Activated CD8-positive, alpha-beta memory T cell treated with anti-CD3 and anti-CD28 coated beads for 48 hours (primary cell): ENCODE results near the gene ST6GAL1.
A peak's percentile ranks its signal among the peaks of the same experiment; 100 is the strongest.
"Not testable (repeated sequence)": the region's sequence is repeated elsewhere in the genome, so short reads cannot be mapped to it uniquely, and the experiment has no call there.

ENCODE experiments used
- DNase-seq, 3 experiments: peaks; one replicate each; pipeline ENCODE4 v3.0.0-alpha.2; 2020; ENCODE audit warnings: low read depth in 2 of 3, low spot score in 2 of 3

Gene ST6GAL1

DNA sequence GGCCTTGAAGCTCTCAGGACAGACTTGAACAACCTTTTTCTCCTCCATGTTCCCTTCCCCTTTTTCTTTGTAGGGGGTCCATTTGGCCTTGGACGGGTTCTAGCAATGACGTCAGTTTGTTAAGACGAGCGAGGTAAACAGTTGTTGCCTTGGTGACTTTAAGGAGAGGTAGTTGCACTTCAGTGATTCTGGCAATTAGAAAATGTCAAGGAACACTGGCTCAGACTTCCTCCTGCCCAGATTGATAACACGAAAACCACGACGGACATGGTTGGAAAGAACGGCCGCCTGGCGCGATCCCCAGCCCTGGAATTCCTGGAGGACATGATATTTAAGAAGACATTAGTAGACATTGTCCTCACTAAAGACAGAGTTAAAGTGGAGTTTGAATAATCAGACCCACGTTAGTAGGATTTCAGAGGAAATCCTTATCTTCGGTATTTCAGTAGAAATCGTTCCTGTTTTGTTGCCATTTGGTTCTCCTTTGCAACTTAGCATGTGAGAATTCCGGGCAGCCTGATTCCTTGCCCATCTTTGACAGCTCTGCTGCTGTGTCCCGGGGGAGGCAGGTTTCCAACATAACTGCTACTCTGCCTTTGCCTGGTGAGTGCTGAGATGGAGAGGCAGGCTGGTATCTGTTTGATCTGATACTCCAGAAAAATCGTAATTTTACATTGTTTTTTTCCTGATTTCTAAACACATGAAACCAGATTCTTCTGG, 87.3 kb downstream of the ST6GAL1 start:
- DNase-seq = no peak

DNA sequence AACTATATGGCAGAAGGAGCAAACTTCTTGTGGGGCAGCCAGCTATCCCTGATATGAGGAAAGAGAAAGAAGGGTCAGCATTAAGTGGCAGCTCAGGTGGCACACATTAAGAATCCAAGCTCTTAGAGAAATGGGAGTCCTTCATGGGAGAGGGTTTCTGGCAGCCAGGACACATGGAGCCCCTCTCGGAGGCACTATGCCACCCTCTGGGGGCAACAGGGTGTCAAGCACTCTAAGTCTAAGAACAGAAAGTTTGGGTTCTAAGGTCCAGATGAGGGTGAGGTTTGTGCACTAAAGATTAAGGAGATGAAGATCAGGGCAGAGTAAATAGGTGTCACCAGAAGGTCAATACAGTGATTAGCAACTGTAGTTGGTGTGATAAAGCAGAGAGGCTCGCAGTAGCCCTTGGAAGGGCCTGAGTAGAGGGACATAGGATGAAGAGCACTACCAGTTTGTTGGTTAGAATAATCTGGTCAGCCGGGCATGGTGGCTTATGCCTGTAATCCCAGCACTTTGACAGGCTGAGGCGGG, 89.3 kb downstream of the ST6GAL1 start:
- no peak for DNase-seq

DNA sequence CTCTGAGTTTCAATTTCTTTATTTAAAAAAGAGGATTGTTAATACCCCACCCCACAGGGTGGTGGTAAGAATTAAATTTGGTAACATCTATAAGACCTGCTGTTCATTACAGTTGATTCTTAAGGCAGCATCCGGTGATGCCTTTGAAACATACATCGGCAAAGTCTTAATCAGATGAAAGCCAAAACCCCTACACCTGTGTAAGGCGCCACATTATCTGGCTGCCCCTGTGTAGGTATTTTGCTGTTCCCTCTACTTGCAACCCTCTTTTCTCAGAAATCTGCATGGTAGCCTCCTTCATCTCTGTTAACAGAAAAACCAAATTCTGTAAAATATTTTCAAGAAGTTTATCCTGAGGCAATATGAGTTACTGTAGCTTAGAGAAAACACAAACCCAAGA, 90.0 kb downstream of the ST6GAL1 start:
- no peak for DNase-seq

DNA sequence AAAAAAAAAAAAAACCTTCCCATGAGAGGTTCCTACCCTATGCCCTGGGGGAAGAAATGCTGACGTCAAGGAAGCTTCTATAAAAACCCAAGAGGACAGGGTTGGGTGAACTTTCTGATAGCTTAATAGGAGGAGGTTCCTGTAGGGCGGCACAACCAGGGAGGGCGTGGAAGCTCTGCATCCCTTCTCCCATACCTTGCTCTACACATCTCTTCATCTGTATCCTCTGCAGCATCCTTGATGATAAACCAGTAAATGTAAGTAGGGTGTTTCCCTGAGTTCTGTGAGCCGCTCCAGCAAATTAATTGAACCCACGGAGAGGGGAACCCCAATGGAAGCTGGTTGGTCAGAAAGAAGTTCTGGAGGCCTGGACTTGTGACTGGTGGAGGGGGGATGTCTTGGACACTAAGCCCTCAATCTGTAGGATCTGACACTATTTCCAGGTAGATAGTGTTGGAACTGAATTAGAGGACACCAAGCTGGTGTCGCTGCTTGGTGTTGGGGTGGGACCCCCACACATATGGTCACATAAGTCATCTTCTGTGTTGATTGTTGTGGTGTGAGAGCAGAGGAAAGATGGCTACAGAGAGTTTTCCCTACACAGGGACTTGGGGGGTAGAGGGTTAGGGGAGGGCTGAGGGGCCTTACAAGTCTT, 91.5 kb downstream of the ST6GAL1 start:
- DNase-seq = no peak

DNA sequence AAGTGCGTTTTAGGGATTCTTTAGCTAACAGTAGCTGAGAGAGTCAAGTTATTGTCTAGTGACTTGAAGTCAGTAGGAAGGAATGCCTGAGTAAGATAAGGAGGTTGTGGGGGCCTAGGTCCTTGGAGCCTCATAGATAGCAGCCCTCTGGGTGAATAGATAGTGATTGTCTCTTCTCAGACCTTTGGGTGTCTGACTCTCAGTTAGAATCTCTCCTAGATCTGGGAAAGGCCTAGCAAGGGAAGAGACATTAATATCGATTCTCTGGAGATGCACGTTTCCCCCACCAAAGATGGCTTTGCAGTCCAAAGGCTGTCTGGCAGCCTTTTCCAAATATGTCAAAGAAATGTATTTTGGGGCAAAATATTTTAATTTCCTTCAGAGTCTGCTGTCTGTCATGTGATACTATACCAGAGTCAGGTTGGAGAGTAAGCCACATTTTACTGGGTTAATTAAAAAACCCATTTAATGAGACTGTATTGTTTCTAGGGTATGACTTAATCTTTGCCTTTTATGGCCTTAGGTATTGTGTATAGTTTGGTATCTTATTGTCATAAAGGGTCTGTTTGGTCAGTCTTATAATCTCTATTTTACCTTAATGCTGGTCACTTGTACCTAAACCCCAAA, 92.2 kb downstream of the ST6GAL1 start:
- no peak for DNase-seq

DNA sequence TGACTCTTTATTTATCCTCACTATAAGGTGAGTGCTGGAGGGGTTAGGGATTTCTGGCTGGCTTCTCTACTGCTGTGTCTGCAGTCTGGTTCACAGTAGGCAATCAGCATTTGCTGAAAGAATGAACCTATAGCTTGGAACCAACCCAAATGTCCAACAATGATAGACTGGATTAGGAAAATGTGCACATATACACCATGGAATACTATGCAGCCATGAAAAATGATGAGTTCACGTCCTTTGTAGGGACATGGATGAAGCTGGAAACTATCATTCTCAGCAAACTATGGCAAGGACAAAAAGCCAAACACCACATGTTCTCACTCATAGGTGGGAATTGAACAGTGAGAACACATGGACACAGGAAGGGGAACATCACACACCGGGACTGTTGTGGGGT, 93.0 kb downstream of the ST6GAL1 start:
- DNase-seq = not testable (repeated sequence)

DNA sequence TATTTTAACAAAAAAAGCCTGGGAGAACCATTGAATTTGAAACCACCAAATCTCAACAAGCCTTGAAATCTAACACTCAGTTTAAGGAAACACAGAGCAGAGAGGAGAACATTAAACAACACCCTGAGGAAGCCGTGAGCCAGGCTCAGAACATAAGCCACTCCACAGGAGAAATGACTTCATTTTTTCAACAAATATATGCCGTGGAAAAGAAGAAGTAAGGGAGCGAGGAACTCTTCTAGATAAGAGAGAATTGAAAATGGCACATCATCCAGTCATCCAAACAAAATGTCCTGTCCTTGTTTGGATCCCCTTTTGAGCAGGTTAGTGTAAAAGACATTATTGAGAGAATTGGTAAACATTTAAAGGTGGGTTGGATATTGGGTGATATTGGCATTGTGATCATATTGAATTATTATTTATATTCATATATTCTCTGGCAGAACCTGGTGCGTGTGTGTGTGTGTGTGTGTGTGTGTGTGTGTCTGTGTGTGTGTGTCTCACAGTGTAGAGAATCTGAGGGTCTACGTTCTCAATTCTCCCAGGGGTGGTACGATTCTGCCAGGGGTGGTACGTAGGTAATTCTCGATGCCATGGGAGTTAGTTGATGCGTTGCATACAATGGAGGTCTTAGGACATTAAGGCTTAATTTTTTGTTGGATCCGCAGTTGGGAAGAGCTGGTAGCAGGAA, 94.4 kb downstream of the ST6GAL1 start:
- DNase-seq = no peak

DNA sequence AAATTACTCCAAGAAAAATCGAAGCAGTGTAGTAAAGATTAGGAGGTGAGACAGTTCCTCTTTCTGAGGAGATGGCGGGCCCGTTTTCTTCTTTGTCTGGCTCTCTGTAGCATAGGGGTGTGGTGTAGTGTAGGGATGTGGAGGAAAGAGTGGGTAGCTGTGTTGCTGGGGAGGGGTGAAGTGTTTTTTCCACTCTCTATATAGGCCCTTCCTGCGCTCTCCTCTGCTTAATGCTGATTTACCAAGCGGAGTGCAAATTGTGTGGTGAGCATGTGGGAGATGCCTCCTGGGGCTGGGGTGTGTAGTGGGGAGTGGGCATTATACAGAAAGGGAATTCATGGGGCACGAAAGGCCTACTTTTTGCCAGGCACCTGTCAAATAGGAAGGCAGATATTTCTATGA, 94.9 kb downstream of the ST6GAL1 start:
- DNase-seq = no peak

DNA sequence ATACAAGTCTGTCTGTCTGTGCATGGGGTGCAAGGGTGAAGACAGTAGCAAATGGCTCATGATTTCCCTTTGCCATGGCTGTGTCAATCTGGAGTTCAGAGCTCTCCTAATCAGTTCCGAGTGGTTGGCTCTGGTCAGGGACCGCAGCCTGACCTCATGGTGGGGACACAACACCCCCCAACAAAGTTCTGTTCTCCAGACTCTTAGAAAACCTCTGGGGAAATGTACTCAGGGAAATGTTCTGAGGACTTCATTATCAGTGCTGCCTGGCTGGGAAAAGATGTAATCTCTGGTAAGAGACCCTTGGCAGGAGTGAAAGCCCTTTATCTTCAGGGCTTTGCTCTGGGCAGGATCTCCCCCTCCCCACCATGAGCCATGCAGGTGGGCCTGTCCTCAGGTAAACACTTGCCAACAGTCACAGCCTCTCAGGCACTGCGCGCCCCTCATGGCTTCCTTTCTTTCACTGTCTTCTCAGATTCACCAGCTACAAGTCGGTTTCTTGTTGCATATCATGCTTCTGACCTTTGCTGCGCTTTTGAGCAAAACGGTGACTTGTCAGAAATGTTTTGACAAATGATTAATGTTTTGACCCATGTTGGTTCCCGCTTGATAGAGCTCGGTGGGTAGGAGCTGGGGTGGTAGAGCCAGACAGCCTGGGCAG, 95.5 kb downstream of the ST6GAL1 start:
- peak in 1 of 3 experiments; percentile 44 for DNase-seq

DNA sequence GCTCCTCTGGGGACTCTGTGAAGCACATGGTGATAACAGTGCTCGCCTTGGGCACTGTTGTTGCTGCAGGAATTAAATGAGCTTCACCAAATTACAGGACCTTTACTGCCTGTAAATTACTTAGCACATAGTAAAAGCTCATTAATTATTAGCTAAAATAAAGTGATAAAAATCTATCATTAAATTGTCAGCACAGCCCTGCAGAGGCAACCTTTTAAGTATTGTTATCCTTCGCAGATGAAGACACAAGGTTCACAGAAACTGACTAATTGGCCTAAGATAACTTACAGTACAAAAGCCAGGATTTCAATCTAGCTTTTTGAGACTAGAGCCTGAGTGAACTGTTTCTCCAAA, 96.0 kb downstream of the ST6GAL1 start:
- DNase-seq = no peak

DNA sequence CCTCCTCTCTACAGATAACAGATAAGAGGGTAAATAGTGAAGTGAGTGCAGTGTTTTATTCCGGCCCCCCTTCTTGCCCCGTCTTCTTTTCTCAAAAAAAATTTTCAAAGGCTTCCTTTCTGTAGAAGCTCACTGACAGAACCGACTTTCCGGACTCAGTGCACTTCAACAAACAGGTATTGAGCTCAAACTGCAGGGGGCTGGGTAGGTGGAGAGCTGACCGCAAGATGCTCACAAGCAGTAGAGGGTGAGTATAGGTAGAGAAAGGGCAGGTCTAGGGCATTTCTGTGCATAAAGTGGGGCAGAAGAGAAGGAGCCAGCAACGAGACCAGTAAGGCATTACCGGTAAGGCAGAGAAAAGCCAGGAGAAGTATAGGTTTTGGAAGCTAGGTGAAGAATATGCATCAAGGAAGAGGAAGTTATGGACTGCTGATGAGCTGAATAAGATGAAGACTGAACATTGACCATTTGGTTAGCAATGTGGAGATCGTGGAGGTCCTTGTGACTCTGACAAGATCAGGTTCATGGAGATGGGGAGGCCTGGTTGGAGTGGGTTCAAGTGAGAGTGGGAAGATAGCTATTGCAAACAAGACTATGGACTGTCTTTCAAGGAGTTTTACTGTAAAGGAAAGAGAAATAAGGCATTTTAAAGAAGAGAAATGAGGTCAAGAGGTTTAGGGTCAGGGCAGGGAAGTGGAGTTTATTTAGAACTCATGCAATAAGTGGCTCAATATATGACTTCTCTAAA, 97.4 kb downstream of the ST6GAL1 start:
- DNase-seq = no peak

DNA sequence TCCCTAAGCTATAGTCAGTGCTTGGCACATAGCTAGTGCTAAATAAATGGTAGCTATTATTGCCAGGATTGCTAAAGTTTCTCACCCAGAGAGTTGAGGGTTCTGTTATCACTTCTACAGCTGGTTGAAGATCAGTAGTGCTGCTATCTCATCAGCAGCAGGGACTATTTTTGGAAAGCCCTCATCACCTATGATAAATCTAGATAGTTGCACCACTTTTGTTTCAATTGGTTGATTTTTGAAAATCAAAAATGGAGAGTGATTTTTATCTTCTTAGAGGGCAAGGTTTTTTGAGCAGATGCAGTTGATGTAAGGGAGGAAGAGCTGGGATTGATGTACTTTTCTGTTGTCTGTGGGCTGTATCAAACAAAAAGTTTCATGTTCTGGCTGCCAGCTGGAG, 101.6 kb downstream of the ST6GAL1 start:
- no peak for DNase-seq

DNA sequence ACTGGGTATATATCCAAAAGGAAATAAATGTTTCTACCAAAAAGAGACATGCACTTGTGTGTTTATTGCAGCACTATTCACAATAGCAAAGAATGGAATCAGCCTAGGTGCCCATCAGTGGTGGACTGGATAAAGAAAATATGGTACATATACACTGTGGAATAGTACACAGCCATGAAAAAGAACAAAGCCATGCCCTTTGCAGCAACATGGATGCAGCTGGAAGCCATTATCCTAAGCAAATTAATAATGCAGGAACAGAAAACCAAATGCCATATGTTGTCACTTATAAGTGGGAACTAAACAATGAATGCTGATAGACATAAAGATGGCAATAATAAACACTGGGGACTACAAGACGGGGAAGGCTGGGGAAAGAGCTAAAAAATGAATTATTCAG, 106.1 kb downstream of the ST6GAL1 start:
- DNase-seq = no peak

DNA sequence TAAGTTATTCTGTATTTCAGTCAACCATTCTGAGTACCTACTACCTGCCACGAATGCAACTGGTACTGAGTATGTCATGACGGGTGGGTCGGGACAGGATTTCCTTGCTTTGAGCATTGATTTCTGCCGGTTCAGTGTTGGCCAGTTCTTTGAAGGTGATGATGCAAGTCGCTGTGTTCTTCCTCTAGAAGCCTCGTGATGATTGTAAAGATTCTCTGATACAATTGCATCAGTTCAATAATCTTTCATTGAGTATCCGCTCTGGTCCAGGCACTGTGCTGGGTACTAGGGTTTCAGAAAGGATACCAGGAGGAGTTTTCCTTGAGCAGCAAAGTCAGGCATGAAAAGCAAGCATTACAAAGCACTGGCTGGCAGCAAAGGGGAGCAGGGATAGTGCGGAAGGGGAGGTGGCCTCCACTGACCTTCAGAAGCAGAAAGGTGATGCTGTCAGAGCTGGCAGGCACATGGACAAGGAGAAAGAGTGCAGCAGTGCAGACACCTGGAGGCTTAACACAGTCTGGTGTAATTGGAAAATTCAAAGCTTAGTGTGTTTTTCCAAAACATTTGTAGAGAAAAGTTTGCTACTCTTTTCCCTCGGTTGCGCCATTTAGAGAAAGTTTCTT, 108.9 kb downstream of the ST6GAL1 start:
- no peak for DNase-seq

DNA sequence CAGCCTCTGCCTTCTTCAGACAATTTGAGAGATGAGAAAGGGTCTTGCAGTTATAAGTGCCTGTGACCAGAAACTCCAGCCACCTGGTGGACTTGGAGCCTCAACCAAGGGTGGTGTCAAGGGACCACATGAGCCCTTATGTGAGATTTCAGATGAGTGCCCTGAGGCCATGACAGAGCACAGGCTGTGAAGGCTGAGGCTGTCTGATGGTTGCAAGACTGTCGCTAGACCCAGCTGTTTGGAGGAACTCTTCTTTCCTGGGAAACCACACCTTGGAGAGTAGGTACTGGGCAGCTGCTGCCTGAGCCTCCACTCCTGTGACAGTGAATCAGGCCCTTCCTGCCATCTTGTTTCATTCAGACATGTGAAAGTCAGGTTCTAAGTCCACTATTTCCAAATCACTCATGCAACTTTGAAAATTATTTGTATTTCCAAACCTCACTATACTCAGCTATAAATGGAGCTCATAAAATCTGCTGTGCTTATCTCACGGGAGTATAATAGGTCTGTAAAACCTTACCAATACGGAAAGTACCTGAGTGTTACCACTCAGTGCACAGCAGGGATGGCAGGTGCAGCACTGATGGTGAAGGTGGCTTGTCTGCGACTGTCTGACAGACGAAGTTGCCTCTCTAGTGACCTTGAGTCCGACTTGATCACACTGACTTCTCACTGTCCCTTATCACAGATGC, 109.5 kb downstream of the ST6GAL1 start:
- no peak for DNase-seq

DNA sequence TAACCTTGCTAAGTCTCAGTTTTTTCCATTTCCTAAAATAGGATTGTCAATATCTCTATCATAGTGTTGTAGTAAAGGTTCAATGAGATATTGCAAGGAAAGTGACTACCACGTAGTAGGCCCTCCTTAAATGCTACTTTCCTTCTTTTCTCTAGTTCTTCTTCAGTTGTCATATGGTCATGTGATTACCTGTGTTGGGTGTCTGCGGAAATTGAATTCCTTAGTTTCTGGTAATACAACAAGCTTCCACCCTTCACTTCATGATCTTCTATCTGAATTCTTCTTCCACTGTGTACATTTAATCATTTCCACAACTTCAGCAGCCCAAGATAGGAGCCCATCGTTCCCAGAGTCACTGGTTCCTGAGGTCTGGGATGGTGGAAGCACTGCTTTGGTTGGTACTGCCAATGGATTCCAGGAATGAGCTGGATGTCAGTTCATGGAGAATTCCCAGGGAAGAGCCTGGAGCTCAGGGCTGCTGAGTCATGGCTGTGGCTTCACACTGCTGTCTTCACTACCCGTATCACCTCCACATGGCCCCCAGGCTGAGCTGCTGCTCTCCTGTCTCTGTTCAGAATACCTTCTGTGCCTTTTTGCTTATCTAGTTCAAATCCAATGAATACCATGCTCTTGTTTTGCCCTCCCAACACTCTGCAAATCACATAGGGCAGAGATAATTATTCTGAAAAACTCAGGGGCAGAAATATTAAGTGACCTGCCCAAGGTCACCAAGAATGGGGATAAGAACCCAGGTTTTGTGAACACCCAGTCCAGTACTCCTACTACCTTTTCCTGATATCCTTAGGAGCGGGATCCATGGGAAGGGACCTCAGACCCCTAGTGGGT, 110.4 kb downstream of the ST6GAL1 start:
- DNase-seq = no peak

DNA sequence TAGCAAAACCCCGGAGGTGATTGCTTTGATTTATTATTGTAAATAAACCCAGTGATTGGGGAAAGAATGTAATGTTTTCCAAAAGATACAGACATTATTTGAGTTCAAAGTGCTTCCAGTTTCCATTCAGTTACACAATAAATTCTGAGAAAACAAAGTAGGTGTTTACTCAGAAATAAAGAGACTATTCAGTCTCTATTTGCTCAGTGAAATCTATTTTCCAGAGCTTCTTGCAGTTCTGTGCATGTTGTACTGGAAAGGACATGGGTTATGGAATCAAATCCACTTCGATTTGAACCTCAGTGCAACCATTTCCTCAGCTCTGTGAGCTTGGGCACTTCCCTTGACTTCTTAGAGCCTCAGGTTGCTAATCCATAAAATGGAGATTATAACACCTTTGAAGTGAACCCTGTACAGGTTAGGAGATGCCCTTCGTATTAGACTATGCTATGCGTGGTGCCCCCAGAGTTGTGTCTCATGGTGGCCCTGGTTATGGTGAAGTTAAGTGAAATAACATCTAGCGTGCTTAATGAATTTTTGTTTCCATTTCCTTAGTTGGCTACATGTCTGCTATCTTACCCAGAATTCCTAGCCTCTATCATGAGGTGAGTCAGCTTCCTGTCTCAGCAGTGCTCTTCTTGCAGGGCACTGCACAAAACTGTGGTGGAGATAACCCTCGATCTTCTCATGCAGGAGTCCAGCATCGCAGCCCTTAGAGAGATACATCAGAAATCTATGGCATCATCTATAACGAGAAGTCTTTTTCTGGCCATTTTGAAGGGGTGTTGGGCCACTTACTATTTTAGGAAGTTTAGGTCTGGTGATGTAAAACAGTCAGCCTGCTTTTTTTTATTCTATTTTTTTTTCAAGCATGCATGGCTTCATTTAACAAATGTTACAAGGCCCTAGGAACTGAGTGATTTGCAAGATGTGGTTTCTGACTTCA, 111.3 kb downstream of the ST6GAL1 start:
- no peak for DNase-seq
